ENCODE results near the gene HMCN2.
A peak's percentile ranks its signal among the peaks of the same experiment; 100 is the strongest.

HMCN2 gene

DNA sequence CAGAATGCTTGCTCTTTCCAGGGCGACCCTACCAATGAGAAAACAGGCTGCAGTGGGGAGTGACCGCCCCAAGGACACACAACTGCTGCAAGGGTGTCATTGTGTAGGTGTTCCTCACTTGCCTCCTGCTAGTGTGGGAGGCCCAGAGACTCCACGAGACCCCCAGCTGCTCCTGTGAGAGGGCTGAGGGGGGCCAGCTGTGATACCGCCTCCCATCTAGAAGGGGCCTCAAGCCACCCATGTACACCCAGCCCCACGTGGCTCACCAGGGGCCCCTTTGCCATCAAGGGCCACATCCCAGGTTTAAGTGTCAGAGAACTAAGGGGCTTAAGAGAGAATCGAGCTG is 177.9 kb downstream of the HMCN2 start:
- DNase-seq: no peak

DNA sequence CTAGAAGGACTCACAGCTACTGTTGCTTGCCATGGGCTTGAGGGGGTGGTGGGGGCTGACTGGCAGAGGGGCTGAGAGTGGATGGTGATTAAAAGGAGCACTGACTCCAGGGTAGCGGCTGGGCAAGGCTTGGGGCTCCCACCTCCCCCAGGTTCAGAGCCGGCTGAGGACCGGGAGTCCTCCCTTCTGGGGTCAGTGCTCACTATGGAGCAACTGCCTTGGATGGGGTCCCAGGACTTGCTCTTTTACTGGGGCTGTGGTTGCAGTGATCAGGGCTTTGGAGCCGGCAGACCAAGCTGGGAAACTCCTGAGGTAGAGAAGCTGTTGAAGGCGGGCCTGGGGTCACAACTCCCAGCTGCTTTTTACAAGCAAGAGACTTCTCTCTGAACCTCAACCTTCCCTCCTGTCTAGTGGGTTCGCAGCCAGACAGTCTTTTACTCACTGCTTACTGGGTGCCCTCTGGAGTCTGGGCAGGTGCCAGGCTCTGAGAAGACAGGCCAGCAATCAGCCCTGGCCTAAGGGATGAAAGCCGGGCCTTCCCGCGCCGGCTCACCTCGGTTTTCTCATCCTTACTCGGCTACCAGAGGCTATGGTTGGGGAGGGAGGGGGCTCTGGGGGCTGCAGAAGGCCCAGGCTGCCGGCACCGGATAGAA is 178.4 kb downstream of the HMCN2 start:
- no peak for DNase-seq

DNA sequence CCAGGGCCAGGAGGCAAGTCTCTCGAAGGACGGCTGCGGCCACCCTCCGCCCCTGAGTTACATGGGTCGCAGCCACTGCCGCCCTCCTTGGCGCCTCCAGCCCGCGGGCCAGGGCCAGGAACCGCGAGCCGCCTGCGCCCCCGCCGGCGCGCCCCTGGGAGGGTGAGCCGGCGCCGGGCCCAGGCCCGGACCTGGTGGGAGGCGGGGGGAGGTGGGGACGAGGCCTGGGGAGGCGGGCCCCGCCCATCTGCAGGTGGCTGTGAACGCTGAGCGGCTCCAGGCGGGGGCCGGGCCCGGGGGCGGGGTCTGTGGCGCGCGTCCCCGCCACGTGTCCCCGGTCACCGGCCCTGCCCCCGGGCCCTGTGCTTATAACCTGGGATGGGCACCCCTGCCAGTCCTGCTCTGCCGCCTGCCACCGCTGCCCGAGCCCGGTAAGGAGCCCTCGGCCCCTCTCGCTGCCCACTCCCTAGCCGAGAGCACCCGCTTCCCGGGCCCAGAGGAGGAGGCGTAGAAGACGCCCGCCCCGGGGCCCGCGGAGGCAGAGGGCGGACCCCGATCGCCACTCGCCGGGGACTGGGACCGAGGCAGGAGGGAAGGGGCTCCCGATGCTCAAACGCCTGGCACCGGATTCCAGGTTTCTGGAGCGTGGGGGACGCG is 179.1 kb downstream of the HMCN2 start, which contains the start of gene ASS1:
TSS of gene ASS1 (plus strand) at position 397 of the 657 bp plus-strand sequence. CDS start 7,268 bp downstream, outside the sequence.
- no peak for DNase-seq

DNA sequence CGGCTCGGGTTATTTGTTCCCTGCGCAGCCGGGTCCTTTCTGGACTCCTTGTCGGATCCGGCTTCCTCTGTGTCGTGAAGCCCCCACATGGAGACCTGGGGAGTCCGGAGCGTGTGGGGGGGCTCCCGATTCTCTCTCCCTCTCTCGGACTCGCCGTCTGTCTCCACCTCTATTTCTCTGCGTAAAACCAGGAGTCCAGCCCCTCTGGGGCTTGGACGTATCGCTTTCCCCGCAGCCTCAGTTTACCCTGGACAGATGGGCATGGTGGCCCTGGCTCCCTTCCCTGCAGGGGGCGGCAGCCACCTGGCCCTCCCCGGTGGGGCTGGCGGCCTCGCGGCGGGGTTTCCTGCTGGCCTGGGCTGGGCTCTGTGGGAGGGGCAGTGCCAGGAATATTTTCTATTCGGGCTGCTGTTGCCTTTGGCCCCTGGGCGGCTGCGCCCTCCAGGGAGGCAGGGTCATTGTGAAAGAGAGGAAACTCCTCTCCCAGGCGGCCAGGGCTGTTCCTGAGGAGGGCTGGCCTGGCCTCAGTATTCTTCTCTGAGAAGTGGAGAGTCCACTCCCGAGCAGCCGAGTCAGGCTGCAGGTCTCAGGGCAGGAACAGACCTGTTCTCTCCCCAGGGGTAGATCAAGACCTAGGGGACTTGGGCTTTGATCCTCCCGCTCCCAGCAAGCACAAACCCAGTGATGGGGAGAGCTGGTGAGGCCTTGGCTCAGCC is 179.9 kb downstream of the HMCN2 start:
- no peak for DNase-seq

DNA sequence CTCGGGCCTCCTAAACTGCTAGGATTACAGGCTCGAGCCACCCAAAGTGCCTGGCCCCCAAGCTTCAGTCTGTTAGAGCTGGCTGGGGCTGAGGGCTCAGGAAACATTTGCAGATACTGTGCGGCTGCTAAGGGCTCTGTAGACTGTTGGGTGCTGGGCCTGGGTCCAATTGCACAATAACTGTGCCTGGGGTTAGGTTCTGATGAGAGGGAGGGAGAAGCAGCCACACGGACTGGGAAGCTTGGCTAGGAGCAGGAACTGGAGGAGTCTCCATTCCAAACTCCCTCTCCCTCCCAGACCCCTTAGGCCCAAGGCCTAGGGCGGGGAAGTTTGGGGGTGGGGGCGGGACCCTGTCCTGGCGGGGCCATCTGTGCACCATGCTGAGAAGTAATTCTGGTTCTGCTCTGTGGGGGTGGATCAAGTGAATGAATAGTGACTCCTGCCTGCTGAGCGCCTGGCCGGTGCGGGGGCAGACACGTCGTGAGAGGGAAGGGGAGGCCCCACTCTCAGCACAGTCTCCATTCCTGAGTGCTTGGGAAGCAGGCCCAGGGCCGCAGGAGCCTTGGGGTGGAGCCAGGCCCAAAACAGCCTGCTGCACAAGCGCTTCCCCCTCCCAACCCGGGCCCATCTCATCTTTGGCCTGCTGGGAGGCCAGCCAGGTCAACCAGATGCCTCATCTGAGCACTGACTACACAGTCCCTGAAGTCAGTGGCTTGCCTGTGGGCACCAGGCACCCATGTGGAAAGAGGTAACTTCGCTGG is 180.7 kb downstream of the HMCN2 start:
- DNase-seq: no peak

DNA sequence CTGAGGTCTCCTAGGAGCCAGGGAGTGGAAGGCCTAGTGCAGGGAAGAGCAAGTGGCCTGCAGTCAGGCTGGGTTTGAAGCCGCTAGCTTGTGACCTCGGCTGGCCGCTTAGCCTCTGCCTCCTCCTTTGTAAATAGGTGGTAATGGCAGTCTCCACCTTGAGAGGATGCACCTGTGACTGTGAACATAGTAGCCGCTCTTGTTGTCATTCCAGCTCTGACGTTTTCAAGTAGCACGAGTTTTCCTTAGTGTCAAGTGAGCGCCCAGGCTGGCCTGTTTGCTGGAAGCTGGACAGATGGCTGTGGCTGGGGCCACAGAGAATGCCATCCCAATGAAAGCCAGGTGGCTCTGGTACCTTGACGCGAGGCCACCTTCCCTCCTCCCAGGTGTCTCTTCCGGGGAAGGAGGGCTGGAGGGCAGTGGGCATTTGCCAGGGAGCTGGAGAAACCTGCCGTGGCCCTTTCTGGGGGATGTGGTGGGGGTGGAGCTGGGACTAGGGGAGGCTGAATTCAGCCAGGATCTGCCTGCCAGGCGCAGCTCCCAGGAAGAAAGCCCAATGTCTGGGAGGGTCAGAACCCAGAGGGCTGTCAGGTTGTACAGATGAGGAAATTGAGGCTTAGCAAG is 181.7 kb downstream of the HMCN2 start:
- no peak for DNase-seq

DNA sequence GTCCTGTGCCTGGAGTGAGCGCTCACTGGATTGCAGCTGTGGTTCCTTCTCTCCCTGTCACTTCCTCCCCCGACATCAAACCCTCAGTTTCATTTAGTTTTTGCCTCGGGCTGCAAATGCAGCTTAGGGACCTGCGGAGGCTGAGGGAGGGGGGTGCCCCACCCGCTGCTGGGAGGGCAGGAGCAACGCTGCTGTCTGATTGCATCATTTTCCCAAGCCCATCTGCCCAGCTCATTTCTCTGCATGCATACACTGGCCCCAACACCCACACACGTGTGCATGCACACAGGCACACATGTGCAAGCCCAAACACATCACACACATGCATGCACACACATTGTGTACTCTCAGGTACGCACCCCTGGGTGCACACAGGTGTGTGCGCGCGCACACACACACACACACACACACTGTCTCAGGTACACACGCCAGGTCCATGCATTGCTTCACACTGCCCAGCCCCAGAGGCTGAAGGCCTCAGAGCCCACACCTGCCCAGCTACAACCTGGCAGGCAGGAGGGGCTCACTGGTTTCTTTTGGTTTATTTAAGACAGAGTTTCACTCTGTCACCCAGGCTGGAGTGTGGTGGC is 182.6 kb downstream of the HMCN2 start:
- DNase-seq: no peak

DNA sequence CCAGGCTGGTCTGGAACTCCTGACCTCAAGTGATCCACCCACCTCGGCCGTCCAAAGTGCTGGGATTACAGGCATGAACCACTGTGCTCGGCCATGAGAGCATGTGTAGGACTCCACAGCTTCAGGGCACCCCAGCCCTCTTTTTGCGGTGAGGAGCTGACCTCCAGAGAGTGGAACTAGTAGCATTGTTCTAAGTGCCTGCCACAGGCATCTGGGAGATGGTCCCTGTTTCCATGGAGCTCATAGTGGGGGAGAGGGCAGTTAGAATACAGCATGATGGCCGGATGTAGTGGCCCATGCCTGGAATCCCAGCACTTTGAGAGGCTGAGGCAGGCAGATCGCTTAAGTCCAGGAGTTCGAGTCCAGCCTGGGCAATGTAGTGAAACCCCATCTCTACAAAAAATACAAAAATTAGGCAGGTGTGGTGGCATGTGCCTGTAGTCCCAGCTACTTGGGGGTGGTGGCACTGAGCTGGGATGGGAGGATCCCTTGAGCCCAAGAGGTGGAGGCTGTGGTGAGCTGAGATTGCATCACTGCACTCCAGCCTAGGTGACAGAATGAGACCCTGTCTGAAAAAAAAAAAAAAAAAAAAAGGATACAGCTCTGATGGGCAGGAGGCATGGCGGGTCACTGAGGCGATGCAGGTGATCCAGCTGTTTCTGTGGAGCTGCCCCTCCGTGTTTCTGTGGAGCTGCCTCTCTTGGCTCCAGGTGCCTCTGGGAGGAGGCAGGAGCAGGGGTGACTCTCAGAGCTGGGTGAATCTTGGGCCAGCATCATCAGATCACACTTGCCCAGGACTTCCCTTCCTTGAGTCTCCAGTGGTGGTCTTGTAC is 183.4 kb downstream of the HMCN2 start:
- no peak for DNase-seq

DNA sequence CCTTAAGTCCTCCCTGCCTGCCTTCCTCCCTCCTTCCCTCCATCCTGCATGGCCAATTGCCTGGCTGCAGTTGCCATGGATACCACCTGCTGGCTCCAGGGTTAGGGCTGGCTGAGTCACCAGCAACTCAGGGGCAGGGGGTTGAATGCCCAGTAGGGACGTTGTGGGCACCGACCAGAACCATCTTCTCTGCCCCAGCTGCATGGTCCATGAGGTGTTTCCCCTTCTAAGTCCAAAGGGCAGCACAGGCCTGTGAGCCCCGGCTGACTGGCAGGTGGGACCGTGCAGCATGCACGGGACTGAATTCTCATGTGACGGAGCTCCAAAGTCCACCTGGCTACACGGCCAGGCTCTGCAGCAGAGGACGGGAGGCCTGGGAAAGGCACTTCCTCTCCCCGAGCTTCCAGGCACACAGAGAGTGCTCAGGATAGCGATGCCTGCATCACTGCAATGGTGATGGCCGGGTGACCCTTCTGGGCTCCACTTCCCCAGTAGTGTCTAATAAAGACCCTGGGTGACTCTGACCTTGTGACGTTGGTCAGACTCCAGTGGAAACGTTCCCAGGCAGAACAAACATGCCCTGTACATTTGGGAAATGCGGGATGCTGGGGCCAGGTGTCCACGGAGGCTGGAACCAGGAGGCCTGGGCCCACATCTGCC is 184.9 kb downstream of the HMCN2 start:
- DNase-seq: no peak

DNA sequence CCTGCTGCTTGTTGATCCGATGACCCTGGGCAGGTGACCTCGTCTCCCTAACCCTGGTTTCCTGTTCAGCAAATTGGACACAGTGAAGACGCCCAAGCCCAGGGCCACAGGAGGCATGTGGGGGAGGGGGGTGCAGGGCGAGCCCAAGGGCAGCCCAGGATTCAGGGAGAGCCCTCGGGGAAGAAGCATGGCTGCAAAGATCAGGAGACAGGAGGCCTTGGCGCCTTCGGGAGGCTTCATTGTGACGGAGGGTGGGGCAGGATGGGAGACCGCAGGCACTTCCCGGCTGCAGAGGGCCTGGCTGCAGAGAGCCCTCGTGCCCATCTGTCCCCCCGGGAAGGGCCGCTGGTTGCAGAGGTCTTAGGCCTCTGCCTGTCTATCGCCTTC is 185.4 kb downstream of the HMCN2 start:
- no peak for DNase-seq

DNA sequence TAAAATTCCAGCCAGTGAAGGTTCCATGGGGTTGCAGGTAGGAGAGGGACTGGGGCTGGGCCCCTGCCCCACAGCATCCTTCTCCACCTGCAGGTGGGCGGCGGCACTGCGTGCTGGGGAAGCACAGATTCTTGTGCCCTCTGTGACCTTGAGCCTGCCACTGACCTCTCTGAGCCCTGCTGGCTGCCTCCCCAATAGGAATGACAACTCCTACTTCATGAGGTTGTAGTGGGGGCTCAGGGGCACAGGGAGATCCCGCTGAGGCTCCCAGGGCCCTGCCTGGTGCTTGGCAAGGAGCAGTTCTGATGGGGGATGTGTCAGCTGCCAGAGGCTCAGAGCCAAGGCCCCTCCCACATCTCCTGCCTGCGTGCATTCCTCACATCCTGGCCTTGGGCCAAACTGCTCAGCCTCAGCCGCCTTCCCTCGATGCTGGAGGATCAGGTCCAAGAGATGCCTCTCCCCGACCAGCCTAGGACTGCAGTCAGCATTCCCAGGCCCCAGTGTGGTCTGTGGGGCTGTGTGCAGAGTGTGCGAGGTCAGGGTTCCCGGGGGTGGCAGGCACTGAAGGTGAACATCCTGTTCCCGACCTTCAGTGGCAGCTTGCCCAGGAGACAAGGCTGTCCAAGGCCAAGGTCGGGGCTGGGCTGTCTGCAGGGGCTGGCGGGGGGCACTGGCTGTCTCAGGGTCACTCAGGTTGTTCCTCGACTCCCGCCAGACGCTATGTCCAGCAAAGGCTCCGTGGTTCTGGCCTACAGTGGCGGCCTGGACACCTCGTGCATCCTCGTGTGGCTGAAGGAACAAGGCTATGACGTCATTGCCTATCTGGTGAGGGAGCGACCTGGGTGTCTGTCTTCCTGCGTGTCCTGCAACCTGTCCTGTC is 186.2 kb downstream of the HMCN2 start:
- peak; percentile 66 for DNase-seq

DNA sequence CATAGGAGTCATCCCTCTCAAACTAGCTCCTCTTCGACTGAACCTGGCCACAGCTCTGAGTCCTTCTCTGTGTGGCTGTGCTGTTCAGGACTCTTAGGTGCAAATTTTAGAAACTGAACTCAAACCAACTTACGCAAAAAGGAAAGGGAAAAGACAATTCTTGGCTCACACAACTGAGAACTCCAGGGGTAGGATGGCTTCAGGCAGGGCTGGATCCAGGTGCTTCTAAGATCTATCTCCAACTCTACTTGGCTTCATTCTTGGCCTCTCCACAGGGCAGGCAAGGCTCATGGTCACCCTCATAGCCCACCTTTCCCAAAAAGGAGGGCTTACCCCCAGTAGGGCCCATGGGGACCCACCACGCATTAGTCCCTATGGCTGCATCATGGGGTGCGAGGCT is 187.3 kb downstream of the HMCN2 start:
- DNase-seq: no peak

DNA sequence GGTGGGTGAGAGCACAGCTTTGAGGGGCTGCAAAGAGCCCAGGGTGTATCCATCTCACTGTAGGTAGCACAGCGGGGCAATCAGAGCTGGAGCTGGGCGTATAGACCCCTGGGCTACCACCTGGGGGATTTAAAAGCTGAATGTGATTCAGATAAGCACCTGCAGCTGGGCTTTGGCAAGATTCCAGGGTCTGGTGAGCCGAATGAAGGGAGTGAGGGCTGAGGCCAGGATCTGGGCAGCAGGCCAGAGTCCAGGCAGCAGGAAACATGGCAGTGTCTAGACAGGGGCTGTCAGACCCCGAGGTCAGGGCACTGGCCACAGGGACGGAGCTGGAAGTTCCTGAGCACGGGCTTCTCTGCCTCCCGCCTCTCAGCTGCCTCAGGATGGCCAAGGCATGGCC is 187.9 kb downstream of the HMCN2 start:
- no peak for DNase-seq

DNA sequence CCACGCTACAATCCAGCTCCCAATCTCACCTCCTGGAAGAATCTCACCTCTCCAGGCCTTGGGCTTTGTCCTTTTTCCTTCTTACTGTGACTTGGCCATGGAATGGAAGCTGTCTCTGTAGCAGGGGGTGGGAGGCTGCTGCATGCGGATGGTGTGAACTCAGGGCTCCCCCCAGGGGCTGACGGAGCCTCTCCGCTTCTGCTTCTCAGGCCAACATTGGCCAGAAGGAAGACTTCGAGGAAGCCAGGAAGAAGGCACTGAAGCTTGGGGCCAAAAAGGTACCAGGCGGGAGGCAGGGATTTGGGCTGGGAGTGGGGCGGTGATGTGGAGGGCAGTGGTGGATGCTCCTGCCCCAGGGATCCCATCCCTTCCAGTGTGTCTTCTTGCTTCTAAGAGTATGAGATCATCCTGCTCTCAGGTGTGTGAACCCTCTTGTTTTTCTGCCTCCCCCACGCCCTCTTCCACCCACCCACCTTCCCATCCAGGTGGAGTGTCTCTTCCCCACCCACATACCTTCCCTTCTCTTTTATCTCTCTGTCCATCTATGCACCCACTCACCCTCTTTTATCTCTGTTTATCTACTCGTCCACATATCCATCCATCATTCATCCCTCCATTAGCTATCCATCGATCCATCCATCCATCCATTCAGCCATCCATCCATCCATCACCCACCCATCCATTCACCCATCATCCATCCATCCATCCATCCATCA is 188.7 kb downstream of the HMCN2 start:
- no peak for DNase-seq

DNA sequence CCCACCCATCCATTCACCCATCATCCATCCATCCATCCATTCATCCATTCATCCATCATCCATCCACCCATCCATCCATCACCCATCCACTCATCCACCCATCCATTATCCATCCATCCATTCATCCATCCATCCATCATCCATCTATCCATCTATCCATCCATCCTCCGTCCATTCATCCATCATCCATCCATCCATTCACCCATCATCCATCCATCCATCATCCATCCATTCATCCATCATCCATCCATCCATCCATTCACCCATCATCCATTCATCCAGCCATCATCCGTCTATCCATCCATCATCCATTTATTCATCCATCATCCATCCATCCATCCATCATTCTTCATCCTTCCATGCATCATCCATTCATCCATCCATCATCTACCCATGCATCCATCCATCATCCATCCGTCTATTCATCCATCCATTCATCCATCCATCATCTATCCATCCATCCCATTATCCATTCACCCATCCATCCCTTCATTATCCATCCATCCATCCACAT is 189.3 kb downstream of the HMCN2 start:
- DNase-seq: no peak

DNA sequence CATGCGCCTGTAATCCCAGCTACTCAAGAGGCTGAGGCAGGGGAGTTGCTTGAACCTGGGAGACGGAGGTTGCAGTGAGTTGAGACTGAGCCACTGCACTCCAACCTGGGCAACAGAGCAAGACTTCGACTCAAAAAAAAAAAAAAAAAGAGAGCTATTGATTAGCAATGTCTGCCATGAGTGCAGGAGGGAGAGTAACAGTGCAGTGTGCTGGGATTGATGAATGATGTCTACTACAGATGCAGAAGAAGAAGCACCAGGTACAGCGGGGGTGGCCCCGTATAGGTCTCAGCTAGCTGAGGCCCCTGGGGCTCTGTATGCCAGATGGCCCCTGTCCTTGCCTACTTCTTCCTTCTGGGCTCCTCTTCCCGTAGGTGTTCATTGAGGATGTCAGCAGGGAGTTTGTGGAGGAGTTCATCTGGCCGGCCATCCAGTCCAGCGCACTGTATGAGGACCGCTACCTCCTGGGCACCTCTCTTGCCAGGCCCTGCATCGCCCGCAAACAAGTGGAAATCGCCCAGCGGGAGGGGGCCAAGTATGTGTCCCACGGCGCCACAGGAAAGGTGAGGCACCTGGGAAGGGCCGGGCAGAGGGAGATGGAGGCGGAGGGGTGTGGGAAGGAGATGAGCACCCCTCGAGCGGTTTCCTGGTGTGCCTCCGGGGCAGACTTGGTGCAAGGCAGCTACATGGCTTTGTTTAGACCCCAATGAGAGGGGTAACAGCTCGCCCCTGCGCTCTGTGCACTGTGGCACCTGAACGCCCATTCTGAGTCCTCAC is 192.7 kb downstream of the HMCN2 start:
- DNase-seq: no peak

DNA sequence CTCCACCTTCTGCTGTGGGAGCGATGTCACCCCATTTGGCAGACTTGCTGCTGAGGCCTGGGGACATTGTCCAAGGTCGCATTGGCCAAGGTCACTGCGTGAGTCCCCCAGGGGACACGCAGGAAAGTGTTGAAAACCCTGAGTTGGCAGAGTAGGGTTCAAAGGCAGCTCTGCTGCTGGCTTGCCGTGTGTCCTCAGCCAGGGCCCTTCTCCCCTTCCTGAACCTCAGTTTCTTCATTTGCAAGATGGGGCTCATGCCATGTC is 193.2 kb downstream of the HMCN2 start:
- DNase-seq: no peak

DNA sequence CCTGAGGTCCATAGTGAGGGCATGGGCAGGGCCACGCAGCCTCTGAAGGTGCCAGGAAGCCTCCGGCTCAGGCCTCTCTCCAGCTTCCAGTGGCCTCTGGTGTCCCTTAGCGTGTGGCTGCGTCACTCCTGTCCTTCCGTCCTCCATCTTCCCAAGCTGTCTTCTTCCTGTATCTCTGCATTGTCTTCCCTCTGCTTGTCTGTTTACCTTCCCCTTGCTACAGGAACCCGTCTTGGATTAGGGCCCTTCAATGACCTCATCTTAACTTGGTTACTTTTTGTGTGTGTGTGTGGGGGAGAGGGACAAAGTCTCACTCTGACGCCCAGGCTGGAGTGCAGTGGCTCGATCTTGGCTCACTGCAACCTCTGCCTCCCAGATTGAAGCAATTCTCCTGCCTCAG is 193.6 kb downstream of the HMCN2 start:
- no peak for DNase-seq
